Measurements from ENCODE around the gene ZNF8.

- TF ChIP-seq CTCF (conservative IDR thresholded peaks at IDR 0.05; ENCODE audit: low read length) (no peak), EZH2phosphoT487 (IDR thresholded peaks at IDR 0.05; ENCODE audit: borderline replicate concordance, low read depth, low read length) (no peak)
Measured at GRCh38 chr19:58317476-58318072, 38.8 kb downstream of the ZNF8 start.
